ENCODE data around the gene ZCCHC24. TPM values are rescaled to one million over a fixed set of nuclear protein-coding genes. Genes with fewer than 3 reads are reported as not detected.

Gene ZCCHC24
- total RNA-seq, 1 donor from 2014 or later, result 180 TPM

DNA sequence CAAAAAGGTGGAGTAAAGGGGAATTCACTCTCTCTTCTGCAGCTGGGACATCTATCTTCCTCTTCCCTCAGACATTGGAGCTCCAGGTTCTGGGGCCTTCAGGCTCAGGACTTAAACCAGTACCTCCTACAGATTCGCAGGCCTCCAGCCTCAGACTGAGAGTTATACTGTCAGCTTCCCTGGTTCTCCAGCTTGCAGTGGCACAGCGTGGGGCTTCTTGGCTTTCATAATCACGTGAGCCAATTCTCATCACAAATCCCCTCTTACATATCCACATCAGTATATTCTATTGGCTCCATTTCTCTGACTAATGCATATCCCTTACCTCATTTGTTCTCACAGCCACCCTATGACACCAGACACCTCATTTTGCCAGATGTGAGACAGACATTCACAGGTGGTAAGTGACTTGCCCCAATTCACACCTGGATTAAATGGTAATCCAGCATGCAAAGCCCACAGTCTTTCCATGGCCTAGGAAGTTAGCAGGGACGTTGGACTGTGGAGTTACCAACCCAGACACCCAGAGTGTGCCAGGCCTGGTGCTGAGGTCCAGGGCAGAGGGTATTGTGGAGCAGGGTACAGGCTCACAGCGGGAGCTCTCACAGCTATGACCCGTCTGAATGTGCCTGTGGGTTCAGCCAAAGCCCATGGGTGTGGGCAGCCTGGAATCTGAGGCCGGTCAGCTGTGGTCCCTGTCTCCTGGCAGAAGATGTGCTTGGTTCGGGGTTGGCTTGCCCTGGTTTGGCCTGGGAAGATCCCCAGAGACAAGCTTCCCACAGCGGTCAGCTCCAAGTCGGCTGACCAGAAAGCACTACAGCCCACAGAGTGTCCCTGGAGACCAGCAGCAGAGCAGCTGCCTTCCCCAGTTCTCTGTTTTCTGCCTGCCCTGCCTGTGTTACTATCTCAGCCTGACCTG is 18.4 kb upstream of the ZCCHC24 start:
- H3K4me3 ChIP-seq, result no peak overlapping the region
- no peak for DNase-seq (ENCODE audit: low spot score in 2 of 2)
- TF ChIP-seq, protein P1, sequence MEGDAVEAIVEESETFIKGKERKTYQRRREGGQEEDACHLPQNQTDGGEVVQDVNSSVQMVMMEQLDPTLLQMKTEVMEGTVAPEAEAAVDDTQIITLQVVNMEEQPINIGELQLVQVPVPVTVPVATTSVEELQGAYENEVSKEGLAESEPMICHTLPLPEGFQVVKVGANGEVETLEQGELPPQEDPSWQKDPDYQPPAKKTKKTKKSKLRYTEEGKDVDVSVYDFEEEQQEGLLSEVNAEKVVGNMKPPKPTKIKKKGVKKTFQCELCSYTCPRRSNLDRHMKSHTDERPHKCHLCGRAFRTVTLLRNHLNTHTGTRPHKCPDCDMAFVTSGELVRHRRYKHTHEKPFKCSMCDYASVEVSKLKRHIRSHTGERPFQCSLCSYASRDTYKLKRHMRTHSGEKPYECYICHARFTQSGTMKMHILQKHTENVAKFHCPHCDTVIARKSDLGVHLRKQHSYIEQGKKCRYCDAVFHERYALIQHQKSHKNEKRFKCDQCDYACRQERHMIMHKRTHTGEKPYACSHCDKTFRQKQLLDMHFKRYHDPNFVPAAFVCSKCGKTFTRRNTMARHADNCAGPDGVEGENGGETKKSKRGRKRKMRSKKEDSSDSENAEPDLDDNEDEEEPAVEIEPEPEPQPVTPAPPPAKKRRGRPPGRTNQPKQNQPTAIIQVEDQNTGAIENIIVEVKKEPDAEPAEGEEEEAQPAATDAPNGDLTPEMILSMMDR (IDR thresholded peaks at IDR 0.05), result no peak
- no peaks in the 10 kb centered on the region for H3K27me3 ChIP-seq
- no peaks in the 10 kb centered on the region for H3K4me1 ChIP-seq
- H3K36me3 ChIP-seq, result no peaks in the 10 kb centered on the region
- H3K9me3 ChIP-seq, result no peaks in the 10 kb centered on the region
- no peak overlapping the region for H3K27ac ChIP-seq
- intact Hi-C loops (cut with DNase I), result no loop called here

DNA sequence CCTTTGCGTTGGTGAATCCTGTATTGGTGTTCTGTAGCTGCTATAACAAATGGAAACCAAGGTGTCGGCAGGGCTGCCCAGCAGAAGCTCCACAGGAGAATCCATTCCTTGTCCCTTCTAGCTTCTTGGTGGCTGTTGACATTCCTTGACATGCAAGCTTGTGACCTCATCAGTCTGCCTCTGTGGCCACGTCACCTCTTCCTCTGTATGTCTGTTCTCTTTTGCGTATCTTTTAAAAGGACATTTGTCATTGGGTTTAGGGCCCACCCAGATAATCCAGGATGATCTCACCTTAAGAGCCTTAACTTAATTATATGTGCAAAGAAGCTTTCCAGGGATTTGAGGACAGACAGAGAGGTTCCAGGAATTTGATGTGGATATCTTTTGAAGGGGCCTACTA is 15.3 kb upstream of the ZCCHC24 start:
- intact Hi-C loops (cut with DNase I), result no loop called here
- no peaks in the 10 kb centered on the region for H3K36me3 ChIP-seq
- TF ChIP-seq, protein P1 (IDR thresholded peaks at IDR 0.05), result no peak

DNA sequence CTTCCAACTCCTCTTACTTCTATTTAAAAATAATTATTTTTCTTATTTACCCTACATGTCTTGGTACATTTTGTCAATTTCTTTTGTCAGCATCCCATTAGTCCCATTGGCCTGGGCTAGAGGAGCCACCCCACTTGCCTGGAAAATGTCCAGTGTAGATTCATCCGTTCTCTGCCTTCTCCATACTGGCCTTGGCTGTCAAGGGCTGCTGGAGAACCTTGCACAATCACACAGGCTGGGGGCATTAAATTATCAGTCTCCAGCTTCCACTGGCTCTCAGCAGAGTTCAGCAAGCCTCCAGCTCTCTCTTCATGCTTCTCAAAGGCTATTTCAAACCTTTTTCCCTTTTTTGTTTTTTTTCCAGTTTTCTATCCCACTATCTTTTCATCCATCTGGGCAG is 13.8 kb upstream of the ZCCHC24 start:
- TF ChIP-seq, protein P1 (IDR thresholded peaks at IDR 0.05), result no peak

More for the DNA sequence above, 15.3 kb upstream of the ZCCHC24 start:
- Histone ChIP-seq H3K4me3 (no peak overlapping the region), H3K4me1 (no peaks in the 10 kb centered on the region), H3K27me3 (no peaks in the 10 kb centered on the region), H3K27ac (no peak overlapping the region), H3K9me3 (no peaks in the 10 kb centered on the region)
- DNase-seq (ENCODE audit: low spot score in 2 of 2), result no peak

DNA sequence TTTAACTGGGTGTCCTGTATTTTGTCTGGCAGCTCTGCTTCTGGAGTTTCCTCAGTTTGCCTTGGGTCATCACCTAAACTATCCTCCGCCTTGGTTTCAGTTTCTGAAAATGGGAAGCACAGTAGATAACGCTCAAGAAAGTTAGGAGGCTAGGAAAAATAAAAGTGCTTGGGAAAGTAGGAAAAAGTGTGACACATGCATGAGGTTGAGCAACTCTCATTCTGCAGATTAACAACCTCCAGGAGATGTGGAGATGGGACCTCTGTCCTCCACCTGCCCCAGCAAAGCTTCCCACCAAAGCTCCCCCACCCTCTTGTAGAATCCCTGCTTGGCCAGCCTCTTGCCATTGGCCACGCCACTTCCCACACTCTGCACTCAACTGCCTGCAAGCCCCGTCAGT is 13.1 kb upstream of the ZCCHC24 start:
- H3K9me3 ChIP-seq, result no peaks in the 10 kb centered on the region
- no peaks in the 10 kb centered on the region for H3K27me3 ChIP-seq
- TF ChIP-seq, protein P1 (IDR thresholded peaks at IDR 0.05), result no peak
- H3K4me3 ChIP-seq, result no peak overlapping the region
- H3K27ac ChIP-seq, result no peak overlapping the region
- no peak for DNase-seq (ENCODE audit: low spot score in 2 of 2)
- intact Hi-C loops (cut with DNase I), result no loop called here
- H3K4me1 ChIP-seq, result no peaks in the 10 kb centered on the region
- H3K36me3 ChIP-seq, result no peaks in the 10 kb centered on the region

More for the DNA sequence above, 13.8 kb upstream of the ZCCHC24 start:
- H3K27me3 ChIP-seq, result no peaks in the 10 kb centered on the region
- H3K27ac ChIP-seq, result no peak overlapping the region
- no peaks in the 10 kb centered on the region for H3K9me3 ChIP-seq
- intact Hi-C loops (cut with DNase I), result no loop called here
- no peak for DNase-seq (ENCODE audit: low spot score in 2 of 2)
- H3K36me3 ChIP-seq, result no peaks in the 10 kb centered on the region
- no peak overlapping the region for H3K4me3 ChIP-seq
- H3K4me1 ChIP-seq, result no peaks in the 10 kb centered on the region

DNA sequence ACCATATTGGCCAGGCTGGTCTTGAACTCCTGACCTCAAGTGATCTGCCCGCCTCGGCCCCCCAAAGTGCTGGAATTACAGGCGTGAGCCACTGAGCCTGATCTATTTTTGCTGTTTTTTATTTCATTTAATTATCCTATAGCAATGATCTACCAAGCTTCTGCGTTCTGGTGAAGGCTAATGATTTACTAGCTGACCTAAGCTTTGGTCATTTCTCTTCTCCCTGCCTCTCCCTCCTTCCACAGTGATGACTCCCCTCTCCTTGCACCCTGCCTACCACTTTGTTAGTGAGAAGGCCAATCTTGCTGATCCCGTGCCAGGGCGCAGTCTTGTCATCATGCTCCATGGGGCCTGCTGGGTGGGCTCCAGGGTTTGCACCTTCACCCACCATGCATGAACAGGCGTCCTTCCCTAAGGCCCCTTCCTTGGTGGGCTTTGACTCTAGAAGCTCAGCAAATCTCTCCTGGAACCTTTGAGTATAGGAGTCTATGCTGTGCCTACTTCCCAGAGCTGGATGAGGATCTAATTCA is 11.9 kb upstream of the ZCCHC24 start:
- Histone ChIP-seq H3K27ac (no peak overlapping the region), H3K36me3 (no peaks in the 10 kb centered on the region), H3K4me1 (no peaks in the 10 kb centered on the region), H3K9me3 (no peaks in the 10 kb centered on the region), H3K4me3 (no peak overlapping the region), H3K27me3 (no peaks in the 10 kb centered on the region)
- intact Hi-C loops (cut with DNase I), result no loop called here
- TF ChIP-seq, protein P1 (IDR thresholded peaks at IDR 0.05), result no peak
- DNase-seq (ENCODE audit: low spot score in 2 of 2), result no peak

Data from ascending aorta (tissue), 2 donors.